ENCODE measurements around the gene LCP2. TPM values are rescaled to one million over a fixed set of nuclear protein-coding genes. Genes with fewer than 3 reads are reported as not detected.

Gene LCP2
- total and polyA plus RNA-seq, 10 of the 15 experiments (the other 5 are each of a cell fraction or from before 2014, with no cell fraction given): 8.0 to 50.5 (median 20.6) TPM

- H3K27ac ChIP-seq (ENCODE audit: control insufficient read depth, insufficient read depth): no peak overlapping the region
These were observed 22.1 kb downstream of the LCP2 start for GRCh38 chr5:170275376-170275994.

More at GRCh38 chr5:170275376-170275994, 22.1 kb downstream of the LCP2 start:
- ChIA-PET POLR2A (interaction anchor here (0.8 to 1.6 kb wide), 4 partner anchors 17 to 66 kb away, joined by 3 to 5 read pairs (median 4); no protein-coding TSS in a partner anchor), CTCF (interaction anchor here (1.2 to 8.1 kb wide), 14 partner anchors 9 to 150 kb away, joined by 3 to 126 read pairs (median 12); partner anchors contain the start of gene LCP2), RAD21 (ENCODE audit: unreplicated experiment) (interaction anchor here (1.6 to 8.9 kb wide), 7 partner anchors 8 to 63 kb away, joined by 6 to 182 read pairs (median 49); partner anchors contain the start of gene LCP2), SMC1A (ENCODE audit: uncharacterized antibody, unreplicated experiment) (interaction anchor here (0.5 to 16.6 kb wide), 9 partner anchors 7 to 145 kb away, joined by 3 to 451 read pairs (median 13); partner anchors contain the start of gene LCP2)
- Histone ChIP-seq H3K9me3 (replicated peaks; ENCODE audit: control insufficient read depth, insufficient read depth, low read length) (no peaks in the 10 kb centered on the region), H2AFZ (ENCODE audit: control insufficient read depth, low read depth, low read length) (no peak overlapping the region), H3K9ac (ENCODE audit: control insufficient read depth, insufficient read depth, low read length) (no peak overlapping the region), H3K79me2 (ENCODE audit: control insufficient read depth, insufficient read depth, low read length) (no peaks in the 10 kb centered on the region), H3K4me3 (no peak overlapping the region), H4K20me1 (ENCODE audit: control insufficient read depth, insufficient read depth) (no peaks in the 10 kb centered on the region), H3K4me2 (ENCODE audit: control insufficient read depth, insufficient read depth) (no peak overlapping the region), H3K27me3 (replicated peaks in 1 of 2; ENCODE audit: control insufficient read depth in 2 of 2, insufficient read depth in 2 of 2, low read length in 1 of 2) (no peaks in the 10 kb centered on the region), H3K4me1 (ENCODE audit: control insufficient read depth, insufficient read depth, low read length) (peaks cover 37% of the 10 kb centered on the region), H3K36me3 (ENCODE audit: control insufficient read depth in 2 of 2, insufficient read depth in 2 of 2, low read length in 1 of 2) (peaks cover 12 to 23% of the 10 kb centered on the region in 2 experiments; a peak in 3 of 4 replicates)
- 82% methylated on average over 8 of the region's 8 CpGs for WGBS (ENCODE audit: insufficient coverage, insufficient replicate concordance, low lambda C conversion rate, missing lambda C conversion rate)
- BruUV-seq (replicated peaks): no TSS peak
- no peak for ATAC-seq
- TF ChIP-seq RFX5 (IDR thresholded peaks at IDR 0.05; ENCODE audit: low read depth, low read length) (no peak), PRDM15 (CRISPR knock-in tag; IDR thresholded peaks at IDR 0.05) (no peak), CTCF (IDR thresholded peaks at IDR 0.05 in 2 of 3, conservative IDR thresholded peaks at IDR 0.05 in 1 of 3; ENCODE audit: control insufficient read depth in 2 of 3, extremely low read depth in 1 of 3, insufficient read depth in 1 of 3, low read depth in 3 of 3, low read length in 3 of 3) (0 out of 6 replicates have a peak, but pooled peaks of 1 of the 3 experiments have one; percentile 1), NR2C1 (IDR thresholded peaks at IDR 0.05) (no peak), EZH2 (IDR thresholded peaks at IDR 0.05; ENCODE audit: borderline replicate concordance, control insufficient read depth, low read depth, low read length) (no peak), RUNX3 (IDR thresholded peaks at IDR 0.05; ENCODE audit: low read length) (0 out of 2 replicates have a peak, but pooled peaks have one; percentile 10)
- intact Hi-C loops (cut with micrococcal nuclease; ENCODE audit: unreplicated experiment): no loop called here
- DNase-seq (ENCODE audit: low read depth, low spot score): no peak
- in situ Hi-C loops (cut with MboI): loop anchor here (5.0 kb wide), 1 partner anchor 62 kb away; no protein-coding TSS in a partner anchor
- no peak for FAIRE-seq
